BJ (cell line): Measurements from ENCODE around the gene FAM20A. TPM values are rescaled to one million over a fixed set of nuclear protein-coding genes. Genes with fewer than 3 reads are reported as not detected.
A peak's percentile ranks its signal among the peaks of the same experiment; 100 is the strongest.

Source experiments
- CTCF ChIA-PET: fragments of 350-600 bp; formaldehyde crosslinking; extraction: SDS; loops from one replicate; lab custom pipeline; 2021; ENCODE audit warnings: antibody characterized with exemption, inconsistent platforms; lab: Yijun Ruan, JAX
- POLR2A ChIA-PET: fragments of 300-600 bp; sonication (Branson Sonifier 250); formaldehyde crosslinking; extraction: SDS; loops from one replicate; lab custom pipeline; 2021; ENCODE audit warnings: antibody characterized with exemption; lab: Charles Lee
- DNase-seq: peaks from one replicate; pipeline ENCODE4 v3.0.0-alpha.2; 2011; ENCODE audit warnings: low read depth
- H3K27me3 ChIP-seq: 2 replicates; pipeline ENCODE4 v1.6.0; 2011; ENCODE audit warnings: low read length; ENCODE audit not compliant: control insufficient read depth, insufficient read depth
- H3K36me3 ChIP-seq: 2 replicates; pipeline ENCODE4 v1.5.1; 2011; ENCODE audit warnings: low read length; ENCODE audit not compliant: control insufficient read depth, insufficient read depth
- H3K4me3 ChIP-seq: 2 replicates; pipeline ENCODE4 v1.5.1; 2011; ENCODE audit warnings: low read depth, mild to moderate bottlenecking, control low read depth, low read length
- CTCF ChIP-seq: IDR thresholded peaks from 2 replicates; pipeline ENCODE4 v1.5.1; 2011; ENCODE audit warnings: low read depth, mild to moderate bottlenecking, control low read depth, inconsistent platforms, low read length, moderate library complexity; ENCODE audit not compliant: insufficient read depth
- polyA plus RNA-seq: library from polyadenylated mRNA; depleted of rRNA; stranded (reverse); fragments of >200 nt; gene quantifications from 2 replicates; pipeline ENCODE4 v1.2.3, GENCODE V29; 2011

The FAM20A gene
- polyA plus RNA-seq, 1 experiment = 24.1 TPM

- POLR2A ChIA-PET = no interaction called here
- Histone ChIP-seq H3K36me3 (peaks cover 27% of the 10 kb centered on the region), H3K4me3 (no peak overlapping the region), H3K27me3 (no peaks in the 10 kb centered on the region)
- TF ChIP-seq CTCF = no peak
- DNase-seq = no peak
- CTCF ChIA-PET = interaction anchor here (2.0 kb wide), 1 partner anchor 74 kb away, joined by 7 read pairs; no protein-coding TSS in a partner anchor
Observed at GRCh38 chr17:68540981-68541380, 60.2 kb downstream of the FAM20A start.

GRCh38 chr17:68539548-68540467, 61.4 kb downstream of the FAM20A start:
- POLR2A ChIA-PET = no interaction called here
- peak; percentile 56 for TF ChIP-seq CTCF
- Histone ChIP-seq H3K27me3 (no peaks in the 10 kb centered on the region), H3K36me3 (peaks cover 34% of the 10 kb centered on the region), H3K4me3 (no peak overlapping the region)
- DNase-seq = no peak
- CTCF ChIA-PET = interaction anchor here (0.5 to 3.2 kb wide), 13 partner anchors 11 to 220 kb away, joined by 3 to 33 read pairs (median 3); no protein-coding TSS in a partner anchor

- H3K4me3 ChIP-seq = no peak overlapping the region
- ChIA-PET CTCF (interaction anchor here (0.6 to 0.9 kb wide), 4 partner anchors 21 to 195 kb away, joined by 3 read pairs; no protein-coding TSS in a partner anchor), POLR2A (no interaction called here)
- DNase-seq = no peak
- H3K27me3 ChIP-seq = no peaks in the 10 kb centered on the region
- no peak for TF ChIP-seq CTCF
- peaks cover 28% of the 10 kb centered on the region for H3K36me3 ChIP-seq
Observed at GRCh38 chr17:68535922-68536321, 65.2 kb downstream of the FAM20A start.

GRCh38 chr17:68534695-68535088, 66.5 kb downstream of the FAM20A start:
- POLR2A ChIA-PET = no interaction called here
- CTCF ChIA-PET = interaction anchor here (1.1 to 1.7 kb wide), 7 partner anchors 32 to 229 kb away, joined by 4 to 18 read pairs (median 6); partner anchors contain the start of gene FAM20A
- TF ChIP-seq CTCF = no peak
- Histone ChIP-seq H3K27me3 (no peaks in the 10 kb centered on the region), H3K36me3 (peaks cover 30% of the 10 kb centered on the region), H3K4me3 (no peak overlapping the region)
- no peak for DNase-seq
